WTC11 (cell line): Measurements from ENCODE around the gene SSB. TPM values are rescaled to one million over a fixed set of nuclear protein-coding genes. Genes with fewer than 3 reads are reported as not detected.

Experiments used
- ATAC-seq: fragments of 200-7000 bp; cut with Tn5 transposase; 2 replicates; pipeline ENCODE4 v1.10.0; 2021; ENCODE audit warnings: mild to moderate bottlenecking, moderate library complexity
- CTCF ChIA-PET: fragments of 300-600 bp; sonication (Branson Sonifier 250); formaldehyde crosslinking; loops from one replicate; lab custom pipeline; 2021; ENCODE audit warnings: antibody characterized with exemption; lab: Charles Lee
- POLR2A ChIA-PET: fragments of 350-600 bp; sonication (Branson Sonifier 250); formaldehyde crosslinking; loops from one replicate; lab custom pipeline; 2021; ENCODE audit warnings: antibody characterized with exemption; lab: Charles Lee
- DNase-seq: peaks from one replicate; pipeline ENCODE4 v3.0.0; 2021; ENCODE audit warnings: low spot score
- H3K27ac Mint-ChIP-seq: 2 replicates; pipeline ENCODE4 v1.8.0; 2021; ENCODE audit warnings: mixed read lengths
- H3K27me3 Mint-ChIP-seq: 2 replicates; pipeline ENCODE4 v1.8.0; 2021; ENCODE audit warnings: low read depth, mild to moderate bottlenecking, moderate library complexity, mixed read lengths
- H3K36me3 Mint-ChIP-seq: 2 replicates; pipeline ENCODE4 v1.8.0; 2021; ENCODE audit warnings: mixed read lengths
- H3K4me1 Mint-ChIP-seq: 2 replicates; pipeline ENCODE4 v1.8.0; 2022; ENCODE audit warnings: mixed read lengths
- H3K4me3 Mint-ChIP-seq: 2 replicates; pipeline ENCODE4 v1.8.0; 2021; ENCODE audit warnings: mild to moderate bottlenecking, moderate library complexity, mixed read lengths
- H3K9me3 Mint-ChIP-seq: 2 replicates; pipeline ENCODE4 v1.8.0; 2021; ENCODE audit warnings: mixed read lengths
- ATF3 ChIP-seq: sonication (generic); formaldehyde crosslinking; conservative IDR thresholded peaks from 2 replicates; pipeline ENCODE4 v1.8.1; 2022; ENCODE audit warnings: mild to moderate bottlenecking, missing genetic modification reagents
- CREM ChIP-seq: sonication (generic); formaldehyde crosslinking; IDR thresholded peaks from 2 replicates; pipeline ENCODE4 v1.8.1; 2022; ENCODE audit warnings: mild to moderate bottlenecking, missing genetic modification reagents, moderate library complexity
- CTCF ChIP-seq: fragments of 200-600 bp; IDR thresholded peaks from 2 replicates; pipeline ENCODE4 v1.8.0; 2022; ENCODE audit warnings: antibody characterized with exemption
- IRF1 ChIP-seq: sonication (generic); formaldehyde crosslinking; IDR thresholded peaks from 2 replicates; pipeline ENCODE4 v1.8.0; 2023; ENCODE audit warnings: missing genetic modification reagents
- PRDM15 ChIP-seq: sonication (generic); formaldehyde crosslinking; IDR thresholded peaks from 2 replicates; pipeline ENCODE4 v1.8.0; 2022; ENCODE audit warnings: missing genetic modification reagents
- PREB ChIP-seq: sonication (generic); formaldehyde crosslinking; IDR thresholded peaks from 2 replicates; pipeline ENCODE4 v1.8.1; 2022; ENCODE audit warnings: mild to moderate bottlenecking, missing genetic modification reagents, moderate library complexity, borderline replicate concordance
- ZNF121 ChIP-seq: sonication (generic); formaldehyde crosslinking; IDR thresholded peaks from 2 replicates; pipeline ENCODE4 v1.8.0; 2023; ENCODE audit warnings: missing genetic modification reagents
- ZNF232 ChIP-seq: sonication (generic); formaldehyde crosslinking; IDR thresholded peaks from 2 replicates; pipeline ENCODE4 v1.8.0; 2022; ENCODE audit warnings: mild to moderate bottlenecking, missing genetic modification reagents
- ZNF671 ChIP-seq: fragments of 250-450 bp; sonication (Bioruptor Pico); IDR thresholded peaks from 2 replicates; pipeline ENCODE4 v1.8.0; 2021; ENCODE audit warnings: mild to moderate bottlenecking
- total RNA-seq: library from RNA; stranded (reverse); gene quantifications from 3 replicates; pipeline ENCODE4 v1.2.3, GENCODE V29; 2021

The SSB gene
- total RNA-seq, 1 experiment from 2014 or later: 235 TPM

- TF ChIP-seq ZNF232 (CRISPR knock-in tag) (no peak), ZNF671 (CRISPR knock-in tag) (no peak), CTCF (no peak), PREB (CRISPR knock-in tag) (no peak), PRDM15 (CRISPR knock-in tag) (no peak), ATF3 (CRISPR knock-in tag) (no peak), IRF1 (no peak), CREM (CRISPR knock-in tag) (no peak)
- peaks cover 17% of the 10 kb centered on the region for H3K9me3 Mint-ChIP-seq
- H3K27ac Mint-ChIP-seq: no peak overlapping the region
- CTCF ChIA-PET: interaction anchor here (0.6 to 1.0 kb wide), 2 partner anchors 25 to 313 kb away, joined by 4 to 5 read pairs; no protein-coding TSS in a partner anchor
- DNase-seq (no peak), ATAC-seq (no peak)
- 0 out of 2 replicates have a peak, but pooled peaks cover 10% of the 10 kb centered on the region for H3K36me3 Mint-ChIP-seq
- POLR2A ChIA-PET: interaction anchor here (0.6 kb wide), 1 partner anchor 100 kb away, joined by 3 read pairs; no protein-coding TSS in a partner anchor
- H3K4me1 Mint-ChIP-seq: peaks cover 4% of the 10 kb centered on the region; the same call in 1 of the 2 replicates
- peaks cover 16% of the 10 kb centered on the region for H3K27me3 Mint-ChIP-seq
- H3K4me3 Mint-ChIP-seq: no peak overlapping the region
These were observed 33.1 kb upstream of the SSB start for GRCh38 chr2:169765523-169765922.

- peak; percentile 31 for DNase-seq
- Mint-ChIP-seq H3K9me3 (peaks cover 8% of the 10 kb centered on the region), H3K27me3 (peaks cover 16% of the 10 kb centered on the region), H3K4me1 (peaks cover 4% of the 10 kb centered on the region; the same call in 1 of the 2 replicates), H3K36me3 (0 out of 2 replicates have a peak, but pooled peaks cover 8% of the 10 kb centered on the region), H3K27ac (no peak overlapping the region)
- ChIA-PET POLR2A (no interaction called here), CTCF (interaction anchor here (1.1 to 1.9 kb wide), 3 partner anchors 10 to 23 kb away, joined by 3 to 5 read pairs (median 5); no protein-coding TSS in a partner anchor)
- peak; percentile 45; the same call in 1 of the 2 replicates for TF ChIP-seq CTCF
- no peak for TF ChIP-seq ZNF121 (CRISPR knock-in tag)
- TF ChIP-seq, all 79 proteins: peak for 1
- H3K4me3 Mint-ChIP-seq: no peak overlapping the region
- ATAC-seq: peak; percentile 67
These were observed 31.3 kb upstream of the SSB start for GRCh38 chr2:169767243-169767888.
